K562 (cell line): ENCODE results near the gene CDH3. TPM values are rescaled to one million over a fixed set of nuclear protein-coding genes. Genes with fewer than 3 reads are reported as not detected.

ENCODE experiments used
- ATAC-seq: fragments of 200-7000 bp; cut with Tn5 transposase; 3 replicates; pipeline ENCODE4 v1.9.1; 2020; ENCODE audit warnings: moderate library complexity
- BruUV-seq: library from RNA; stranded (reverse); fragments of 400-500 nt; replicated peaks from 2 replicates; lab custom pipeline; 2021; lab: Mats Ljungman, UMichigan
- CTCF ChIA-PET: fragments of 300-600 bp; formaldehyde crosslinking; extraction: SDS; loops from one replicate; lab custom pipeline; 2021; ENCODE audit warnings: low intra/inter-chr PET ratio; lab: Yijun Ruan, JAX
- POLR2A ChIA-PET: fragments of 300-600, 350-650 bp; sonication (Branson Sonifier 250); formaldehyde crosslinking; extraction: SDS; loops from one replicate; lab custom pipeline; 2021; ENCODE audit warnings: antibody characterized with exemption, inconsistent platforms; lab: Yijun Ruan, JAX
- DNase-seq, 4 experiments: peaks; one replicate each; pipeline versions ENCODE4 v3.0.0 to v3.0.0-alpha.2; 2011 to 2018; ENCODE audit warnings: low spot score in 3 of 4, mixed read lengths in 3 of 4; ENCODE audit errors: extremely low read depth in 1 of 4
- FAIRE-seq: peaks from 2 replicates; lab custom pipeline; 2011; peaks lifted over from hg19 to GRCh38; lab: Jason Lieb, UNC
- H2AFZ ChIP-seq: 2 replicates; pipeline ENCODE4 v1.6.0; 2011; ENCODE audit warnings: low read depth, low read length, control low read depth, inconsistent platforms
- H3K27ac ChIP-seq: fragments of 200-600 bp; 3 replicates; pipeline ENCODE4 v1.8.0; 2011; ENCODE audit warnings: low read depth, mild to moderate bottlenecking, control low read depth, inconsistent platforms, low read length, moderate library complexity, mixed read lengths; ENCODE audit errors: extremely low read depth
- H3K27me3 ChIP-seq, 2 experiments: fragments of 300-600 bp in 1 of 2; 2 replicates in 1 of 2; 3 replicates in 1 of 2; pipeline versions ENCODE4 v1.6.0 to v1.8.0; 2011; ENCODE audit warnings: inconsistent platforms in 2 of 2, low read length in 2 of 2, mild to moderate bottlenecking in 1 of 2, mixed read lengths in 1 of 2, moderate library complexity in 1 of 2; ENCODE audit not compliant: control insufficient read depth in 2 of 2, insufficient read depth in 2 of 2
- H3K36me3 ChIP-seq: fragments of 300-600 bp; 3 replicates; pipeline ENCODE4 v1.8.0; 2011; ENCODE audit warnings: mild to moderate bottlenecking, low read length, inconsistent platforms; ENCODE audit not compliant: control insufficient read depth, insufficient read depth
- H3K4me1 ChIP-seq, 2 experiments: fragments of 200-600 bp in 1 of 2; replicated peaks in 1 of 2; 2 replicates in 1 of 2; 3 replicates in 1 of 2; pipeline versions ENCODE4 v1.5.1 to v1.8.0; 2011; ENCODE audit warnings: inconsistent platforms in 2 of 2, low read length in 2 of 2, mild to moderate bottlenecking in 1 of 2, mixed read lengths in 1 of 2, moderate library complexity in 1 of 2; ENCODE audit not compliant: control insufficient read depth in 2 of 2, insufficient read depth in 2 of 2
- H3K4me2 ChIP-seq: 2 replicates; pipeline ENCODE4 v1.6.1; 2011; ENCODE audit warnings: low read length, control low read depth, inconsistent platforms, mixed read lengths; ENCODE audit not compliant: insufficient read depth
- H3K4me3 ChIP-seq: fragments of 200-600 bp; sonication (generic), shearing (Covaris generic); 2 replicates; pipeline ENCODE4 v1.5.1; 2016; ENCODE audit warnings: control low read depth, inconsistent platforms
- H3K79me2 ChIP-seq: fragments of 200-600 bp; 3 replicates; pipeline ENCODE4 v1.8.0; 2011; ENCODE audit warnings: low read length, inconsistent platforms; ENCODE audit not compliant: control insufficient read depth, insufficient read depth
- H3K9ac ChIP-seq, 2 experiments: 2 replicates each; pipeline versions ENCODE4 v1.6.0 to v1.6.1; 2011; ENCODE audit warnings: low read depth in 2 of 2, low read length in 2 of 2, control low read depth in 1 of 2, inconsistent platforms in 1 of 2, mild to moderate bottlenecking in 1 of 2, mixed read lengths in 1 of 2; ENCODE audit not compliant: insufficient read depth in 1 of 2
- H3K9me1 ChIP-seq: one replicate; pipeline ENCODE4 v1.6.0; 2011; ENCODE audit warnings: inconsistent platforms, mild to moderate bottlenecking, low read length, moderate library complexity; ENCODE audit not compliant: control insufficient read depth, insufficient read depth
- H3K9me3 ChIP-seq: replicated peaks from 2 replicates; pipeline ENCODE4 v1.5.1; 2011; ENCODE audit warnings: low read depth, low read length, inconsistent platforms; ENCODE audit not compliant: control insufficient read depth, insufficient read depth
- H4K20me1 ChIP-seq: replicated peaks from 2 replicates; pipeline ENCODE4 v1.6.1; 2011; ENCODE audit warnings: low read length, inconsistent platforms, mixed read lengths; ENCODE audit not compliant: control insufficient read depth, insufficient read depth
- EZH2 ChIP-seq: IDR thresholded peaks from 2 replicates; pipeline ENCODE4 v1.6.1; 2012; ENCODE audit warnings: low read depth, mild to moderate bottlenecking, inconsistent platforms, low read length, borderline replicate concordance
- MYC ChIP-seq, 2 experiments: fragments of 250-450 bp in 1 of 2; sonication (Bioruptor Pico) in 1 of 2; IDR thresholded peaks; 2 replicates each; pipeline versions ENCODE4 v1.5.1 to v1.6.1; 2012 to 2021; ENCODE audit warnings: low read depth in 2 of 2, borderline replicate concordance in 1 of 2, improper control_type of control experiment in 1 of 2, low read length in 1 of 2, mild to moderate bottlenecking in 1 of 2, moderate library complexity in 1 of 2
- NR2F6 ChIP-seq: fragments of 450-650 bp; formaldehyde crosslinking; IDR thresholded peaks from 2 replicates; pipeline ENCODE4 v1.4.0; 2020; ENCODE audit warnings: mild to moderate bottlenecking
- PTBP1 ChIP-seq: fragments of 200-400 bp; formaldehyde crosslinking; IDR thresholded peaks from 2 replicates; pipeline ENCODE4 v1.6.1; 2017; ENCODE audit warnings: low read depth, low read length
- ZNF3 ChIP-seq: fragments of 250-450 bp; sonication (Bioruptor Pico); IDR thresholded peaks from 2 replicates; pipeline ENCODE4 v1.5.0; 2021; ENCODE audit warnings: mild to moderate bottlenecking, moderate library complexity
- WGBS: fragments of 100-300 bp; shearing (Covaris generic); methylation state at CpG from one replicate; pipeline ENCODE4 v1.1.6; 2016; ENCODE audit warnings: low coverage, mixed read lengths; ENCODE audit not compliant: insufficient coverage; ENCODE audit errors: missing lambda C conversion rate; 5-methylcytosine and 5-hydroxymethylcytosine counted together
- in situ Hi-C: fragments of 300-500 bp; cut with MboI; formaldehyde crosslinking; loops from 4 replicates; pipeline ENCODE4 v1.15.0; 2018; ENCODE audit warnings: inconsistent platforms, mixed read lengths
- intact Hi-C: fragments of 100-400 bp; cut with micrococcal nuclease; formaldehyde crosslinking; loops from 2 replicates; pipeline ENCODE4 v1.14.2; 2022
- polyA plus RNA-seq, 8 experiments: library from polyadenylated mRNA; depleted of rRNA in 4 of 8; stranded (reverse) in 5 of 8; unstranded in 3 of 8; fragments of >200 nt; fragmentation: Nextera tagmentation in 2 of 8; fragmentation: Illumina TruSeq in 1 of 8; extraction: Ambion mirVana in 2 of 8; extraction: Trizol in 1 of 8; gene quantifications; 2 replicates each; pipeline versions ENCODE4 v1.2.1 to v1.2.3, GENCODE V29; 2011 to 2014; ENCODE audit warnings: inconsistent platforms in 1 of 8, missing spikeins in 1 of 8
- total RNA-seq, 7 experiments: library from RNA; depleted of rRNA in 6 of 7; stranded (reverse); fragments of >200 nt in 6 of 7; fragmentation: Illumina TruSeq in 2 of 7; extraction: Trizol in 2 of 7; gene quantifications; 2 replicates each; pipeline versions ENCODE4 v1.2.1 to v1.2.3, GENCODE V29; 2011 to 2021; ENCODE audit warnings: low replicate concordance in 1 of 7
- TF ChIP-seq, protein P1 (sequence below): sonication (generic); formaldehyde crosslinking; IDR thresholded peaks from 2 replicates; pipeline ENCODE4 v1.8.1; 2023; ENCODE audit warnings: mild to moderate bottlenecking, missing genetic modification reagents
- TF ChIP-seq, protein P2 (sequence below): IDR thresholded peaks from 2 replicates; pipeline ENCODE4 v1.6.1; 2011; ENCODE audit not compliant: insufficient read length; ENCODE audit errors: extremely low read depth
- TF ChIP-seq, protein P3 (sequence below): fragments of 250-450 bp; sonication (Bioruptor Pico); IDR thresholded peaks from 2 replicates; pipeline ENCODE4 v1.4.0; 2020

Gene CDH3
- total and polyA plus RNA-seq, 9 of the 15 experiments (the other 6 are each of a cell fraction or from before 2014, with no cell fraction given), result 0.06 to 0.09 TPM; not detected in 7

DNA sequence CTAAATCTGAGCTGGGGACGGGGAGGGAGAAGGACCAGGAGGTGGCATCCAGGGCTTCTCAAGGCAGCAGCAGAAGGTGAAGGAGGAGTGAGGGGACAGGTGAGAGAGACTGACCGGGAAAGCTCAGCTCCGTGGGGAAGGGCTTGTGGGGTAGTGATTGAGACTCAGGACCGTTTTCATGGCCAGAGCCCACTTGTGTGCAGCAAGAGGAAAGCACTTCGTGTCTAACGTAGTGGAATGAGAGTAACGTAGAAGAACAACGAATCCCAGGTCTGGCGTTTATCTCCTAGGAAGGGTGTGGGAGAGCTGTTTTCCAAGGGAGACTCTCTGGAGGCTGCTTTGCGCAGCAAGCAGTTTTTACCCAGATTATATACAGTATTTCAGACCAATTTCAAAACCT lies 1.3 kb upstream of the CDH3 start (continued):
- TF ChIP-seq NR2F6 (CRISPR knock-in tag) (no peak), PTBP1 (no peak), ZNF3 (CRISPR knock-in tag) (no peak), MYC (IDR thresholded peaks at IDR 0.05; ENCODE audit: low read depth, low read length) (no peak), MYC (CRISPR knock-in tag; IDR thresholded peaks at IDR 0.05; ENCODE audit: borderline replicate concordance, low read depth) (no peak)
- TF ChIP-seq, protein P1, sequence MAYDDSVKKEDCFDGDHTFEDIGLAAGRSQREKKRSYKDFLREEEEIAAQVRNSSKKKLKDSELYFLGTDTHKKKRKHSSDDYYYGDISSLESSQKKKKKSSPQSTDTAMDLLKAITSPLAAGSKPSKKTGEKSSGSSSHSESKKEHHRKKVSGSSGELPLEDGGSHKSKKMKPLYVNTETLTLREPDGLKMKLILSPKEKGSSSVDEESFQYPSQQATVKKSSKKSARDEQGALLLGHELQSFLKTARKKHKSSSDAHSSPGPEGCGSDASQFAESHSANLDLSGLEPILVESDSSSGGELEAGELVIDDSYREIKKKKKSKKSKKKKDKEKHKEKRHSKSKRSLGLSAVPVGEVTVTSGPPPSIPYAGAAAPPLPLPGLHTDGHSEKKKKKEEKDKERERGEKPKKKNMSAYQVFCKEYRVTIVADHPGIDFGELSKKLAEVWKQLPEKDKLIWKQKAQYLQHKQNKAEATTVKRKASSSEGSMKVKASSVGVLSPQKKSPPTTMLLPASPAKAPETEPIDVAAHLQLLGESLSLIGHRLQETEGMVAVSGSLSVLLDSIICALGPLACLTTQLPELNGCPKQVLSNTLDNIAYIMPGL (CRISPR knock-in tag), result no peak
- TF ChIP-seq, protein P2, sequence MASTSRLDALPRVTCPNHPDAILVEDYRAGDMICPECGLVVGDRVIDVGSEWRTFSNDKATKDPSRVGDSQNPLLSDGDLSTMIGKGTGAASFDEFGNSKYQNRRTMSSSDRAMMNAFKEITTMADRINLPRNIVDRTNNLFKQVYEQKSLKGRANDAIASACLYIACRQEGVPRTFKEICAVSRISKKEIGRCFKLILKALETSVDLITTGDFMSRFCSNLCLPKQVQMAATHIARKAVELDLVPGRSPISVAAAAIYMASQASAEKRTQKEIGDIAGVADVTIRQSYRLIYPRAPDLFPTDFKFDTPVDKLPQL, result no peak

DNA sequence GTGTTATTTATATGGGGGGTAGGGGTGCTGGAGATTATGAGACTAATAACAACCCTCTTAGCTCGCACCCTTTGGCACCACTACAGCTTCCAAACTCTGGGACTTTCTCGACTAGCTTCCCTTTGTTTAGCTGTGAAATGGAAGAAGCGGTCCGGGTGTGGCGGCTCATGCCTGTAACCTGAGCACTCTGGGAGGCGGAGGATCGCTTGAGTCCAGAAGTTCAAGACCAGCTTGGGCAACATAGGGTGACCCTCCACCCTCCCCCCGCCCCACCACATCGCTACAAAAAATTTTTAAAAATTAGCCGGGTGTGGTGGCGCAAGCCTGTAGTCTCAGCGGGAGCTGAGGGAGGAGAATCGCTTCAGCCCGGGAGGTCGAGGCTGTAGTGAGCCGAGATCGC lies 814 bp upstream of the CDH3 start:
- WGBS, result 9% methylated on average over 15 of the region's 17 CpGs
- H4K20me1 ChIP-seq, result no peaks in the 10 kb centered on the region
- DNase-seq (no peak), ATAC-seq (no peak), FAIRE-seq (no peak)
- H2AFZ ChIP-seq, result no peak overlapping the region
- no peak overlapping the region for H3K27ac ChIP-seq
- peaks cover 0 to 24% of the 10 kb centered on the region in 2 experiments; a peak in 1 of 5 replicates for H3K4me1 ChIP-seq
- H3K9ac ChIP-seq, result no peak overlapping the region
- BruUV-seq, result no TSS peak
- TF ChIP-seq, protein P3, sequence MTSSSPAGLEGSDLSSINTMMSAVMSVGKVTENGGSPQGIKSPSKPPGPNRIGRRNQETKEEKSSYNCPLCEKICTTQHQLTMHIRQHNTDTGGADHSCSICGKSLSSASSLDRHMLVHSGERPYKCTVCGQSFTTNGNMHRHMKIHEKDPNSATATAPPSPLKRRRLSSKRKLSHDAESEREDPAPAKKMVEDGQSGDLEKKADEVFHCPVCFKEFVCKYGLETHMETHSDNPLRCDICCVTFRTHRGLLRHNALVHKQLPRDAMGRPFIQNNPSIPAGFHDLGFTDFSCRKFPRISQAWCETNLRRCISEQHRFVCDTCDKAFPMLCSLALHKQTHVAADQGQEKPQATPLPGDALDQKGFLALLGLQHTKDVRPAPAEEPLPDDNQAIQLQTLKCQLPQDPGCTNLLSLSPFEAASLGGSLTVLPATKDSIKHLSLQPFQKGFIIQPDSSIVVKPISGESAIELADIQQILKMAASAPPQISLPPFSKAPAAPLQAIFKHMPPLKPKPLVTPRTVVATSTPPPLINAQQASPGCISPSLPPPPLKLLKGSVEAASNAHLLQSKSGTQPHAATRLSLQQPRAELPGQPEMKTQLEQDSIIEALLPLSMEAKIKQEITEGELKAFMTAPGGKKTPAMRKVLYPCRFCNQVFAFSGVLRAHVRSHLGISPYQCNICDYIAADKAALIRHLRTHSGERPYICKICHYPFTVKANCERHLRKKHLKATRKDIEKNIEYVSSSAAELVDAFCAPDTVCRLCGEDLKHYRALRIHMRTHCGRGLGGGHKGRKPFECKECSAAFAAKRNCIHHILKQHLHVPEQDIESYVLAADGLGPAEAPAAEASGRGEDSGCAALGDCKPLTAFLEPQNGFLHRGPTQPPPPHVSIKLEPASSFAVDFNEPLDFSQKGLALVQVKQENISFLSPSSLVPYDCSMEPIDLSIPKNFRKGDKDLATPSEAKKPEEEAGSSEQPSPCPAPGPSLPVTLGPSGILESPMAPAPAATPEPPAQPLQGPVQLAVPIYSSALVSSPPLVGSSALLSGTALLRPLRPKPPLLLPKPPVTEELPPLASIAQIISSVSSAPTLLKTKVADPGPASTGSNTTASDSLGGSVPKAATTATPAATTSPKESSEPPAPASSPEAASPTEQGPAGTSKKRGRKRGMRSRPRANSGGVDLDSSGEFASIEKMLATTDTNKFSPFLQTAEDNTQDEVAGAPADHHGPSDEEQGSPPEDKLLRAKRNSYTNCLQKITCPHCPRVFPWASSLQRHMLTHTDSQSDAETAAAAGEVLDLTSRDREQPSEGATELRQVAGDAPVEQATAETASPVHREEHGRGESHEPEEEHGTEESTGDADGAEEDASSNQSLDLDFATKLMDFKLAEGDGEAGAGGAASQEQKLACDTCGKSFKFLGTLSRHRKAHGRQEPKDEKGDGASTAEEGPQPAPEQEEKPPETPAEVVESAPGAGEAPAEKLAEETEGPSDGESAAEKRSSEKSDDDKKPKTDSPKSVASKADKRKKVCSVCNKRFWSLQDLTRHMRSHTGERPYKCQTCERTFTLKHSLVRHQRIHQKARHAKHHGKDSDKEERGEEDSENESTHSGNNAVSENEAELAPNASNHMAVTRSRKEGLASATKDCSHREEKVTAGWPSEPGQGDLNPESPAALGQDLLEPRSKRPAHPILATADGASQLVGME, result no peak
- no peak for TF ChIP-seq EZH2
- no peaks in the 10 kb centered on the region for H3K9me3 ChIP-seq
- H3K4me3 ChIP-seq, result no peak overlapping the region
- in situ Hi-C loops, result no loop called here
- H3K79me2 ChIP-seq, result no peaks in the 10 kb centered on the region
- H3K9me1 ChIP-seq, result no peaks in the 10 kb centered on the region
- CTCF ChIA-PET, result no interaction called here
- peaks cover 44 to 66% of the 10 kb centered on the region in 2 experiments for H3K27me3 ChIP-seq
- H3K4me2 ChIP-seq, result no peak overlapping the region
- POLR2A ChIA-PET, result interaction anchor here (1.3 kb wide), 1 partner anchor 16 kb away, joined by 5 read pairs; no protein-coding TSS in a partner anchor
- no peaks in the 10 kb centered on the region for H3K36me3 ChIP-seq
- intact Hi-C loops, result no loop called here
